OCI-LY7 (cell line): Measurements from ENCODE around the gene CGNL1. TPM values are rescaled to one million over a fixed set of nuclear protein-coding genes. Genes with fewer than 3 reads are reported as not detected.

Experiments used
- BruUV-seq: library from RNA; stranded (reverse); fragments of 400-500 nt; replicated peaks from 2 replicates; lab custom pipeline; 2021; lab: Mats Ljungman, UMichigan
- CTCF ChIA-PET: fragments of 300-600 bp; sonication (Branson Sonifier 250); formaldehyde crosslinking; loops from one replicate; lab custom pipeline; 2022; ENCODE audit warnings: antibody characterized with exemption; ENCODE audit not compliant: unreplicated experiment; lab: Charles Lee
- POLR2A ChIA-PET: fragments of 300-600 bp; sonication (Branson Sonifier 250); formaldehyde crosslinking; loops from one replicate; lab custom pipeline; 2022; ENCODE audit warnings: antibody characterized with exemption; lab: Charles Lee
- DNase-seq: peaks from one replicate; pipeline ENCODE4 v3.0.0-alpha.2; 2015; ENCODE audit warnings: low spot score
- H2AFZ ChIP-seq: fragments of 200-600 bp; sonication (generic), shearing (Covaris generic); 2 replicates; pipeline ENCODE4 v1.6.1; 2014; ENCODE audit warnings: mild to moderate bottlenecking, antibody characterized with exemption, low read length, moderate library complexity
- H3K27ac ChIP-seq: fragments of 200-600 bp; sonication (generic); 2 replicates; pipeline ENCODE4 v1.5.1; 2014; ENCODE audit warnings: mixed run types, low read depth, mild to moderate bottlenecking, moderate library complexity, low read length, inconsistent platforms; ENCODE audit not compliant: poor library complexity, severe bottlenecking
- H3K36me3 ChIP-seq: fragments of 200-600 bp; sonication (generic); 2 replicates; pipeline ENCODE4 v1.6.1; 2014; ENCODE audit warnings: mild to moderate bottlenecking, antibody characterized with exemption, low read length, moderate library complexity, mixed read lengths; ENCODE audit not compliant: insufficient read depth
- H3K4me1 ChIP-seq: fragments of 200-600 bp; sonication (generic); 2 replicates; pipeline ENCODE4 v1.5.1; 2014; ENCODE audit warnings: mild to moderate bottlenecking, low read length; ENCODE audit not compliant: insufficient read depth, poor library complexity, severe bottlenecking
- H3K4me2 ChIP-seq: fragments of 200-600 bp; sonication (generic); 2 replicates; pipeline ENCODE4 v1.6.1; 2014; ENCODE audit warnings: mild to moderate bottlenecking, low read length
- H3K4me3 ChIP-seq: fragments of 200-600 bp; sonication (generic); 2 replicates; pipeline ENCODE4 v1.5.1; 2014; ENCODE audit warnings: mild to moderate bottlenecking, low read depth, low read length; ENCODE audit not compliant: poor library complexity, severe bottlenecking
- H3K79me2 ChIP-seq: fragments of 200-600 bp; sonication (generic); 2 replicates; pipeline ENCODE4 v1.6.1; 2016; ENCODE audit warnings: low read depth, mild to moderate bottlenecking, low read length, moderate library complexity, mixed read lengths; ENCODE audit not compliant: insufficient read depth
- H3K9me2 ChIP-seq: fragments of 200-600 bp; sonication (generic); 2 replicates; pipeline ENCODE4 v1.6.1; 2016; ENCODE audit warnings: mild to moderate bottlenecking, low read length, mixed read lengths; ENCODE audit not compliant: insufficient read depth
- H3K9me3 ChIP-seq: fragments of 200-600 bp; sonication (generic); 2 replicates; pipeline ENCODE4 v1.6.1; 2014; ENCODE audit warnings: mild to moderate bottlenecking, mixed run types, low read length, mixed read lengths
- H4K20me1 ChIP-seq: fragments of 200-600 bp; sonication (generic); 2 replicates; pipeline ENCODE4 v1.6.1; 2014; ENCODE audit warnings: mild to moderate bottlenecking, antibody characterized with exemption, low read length, moderate library complexity, mixed read lengths; ENCODE audit not compliant: insufficient read depth
- EZH2phosphoT487 ChIP-seq: fragments of 200-600 bp; sonication (generic); IDR thresholded peaks from 2 replicates; pipeline ENCODE4 v1.6.1; 2018; ENCODE audit warnings: low read depth, borderline replicate concordance, mild to moderate bottlenecking, mixed run types, antibody characterized with exemption, low read length, moderate library complexity, mixed read lengths
- intact Hi-C: fragments of 100-400 bp; cut with micrococcal nuclease; formaldehyde crosslinking; loops from one replicate; pipeline ENCODE4 v1.10.0; 2022; ENCODE audit not compliant: unreplicated experiment
- total RNA-seq, 2 experiments: library from RNA; depleted of rRNA in 1 of 2; stranded (reverse); fragments of >200 nt in 1 of 2; shearing (Covaris generic) in 1 of 2; gene quantifications; 2 replicates each; pipeline ENCODE4 v1.2.3, GENCODE V29; 2014 to 2022
- TF ChIP-seq, protein P1 (sequence below): fragments of 200-600 bp; sonication (generic); conservative IDR thresholded peaks from 2 replicates; pipeline ENCODE4 v1.5.1; 2014; ENCODE audit warnings: mild to moderate bottlenecking, antibody characterized with exemption, low read length, moderate library complexity, mixed read lengths

Gene CGNL1
- total RNA-seq, 2 experiments from 2014 or later: 0.04 TPM; not detected in 1

DNA sequence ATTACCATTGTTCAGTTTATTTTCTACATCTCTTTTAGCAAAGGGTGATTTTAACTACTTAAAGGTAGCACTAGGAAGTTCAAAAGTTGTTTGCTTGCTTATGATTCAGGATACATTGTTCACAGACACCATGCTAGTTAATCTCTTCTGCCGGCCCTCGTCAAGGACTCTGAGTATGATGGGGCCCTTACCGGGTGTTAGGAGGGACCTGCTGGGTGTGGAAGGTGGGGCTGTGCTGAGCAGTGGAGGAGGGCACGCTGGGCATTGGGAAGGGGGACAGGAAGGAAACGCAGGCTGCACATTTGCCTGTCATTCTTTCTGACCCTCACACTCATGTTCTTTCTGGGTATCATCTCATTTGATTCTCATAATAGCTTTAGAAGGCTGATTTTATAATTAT, 150.3 kb downstream of the CGNL1 start:
- Histone ChIP-seq H3K27ac (no peak overlapping the region), H3K9me3 (no peaks in the 10 kb centered on the region), H3K4me1 (no peaks in the 10 kb centered on the region), H3K4me3 (no peak overlapping the region), H3K4me2 (no peak overlapping the region), H4K20me1 (no peaks in the 10 kb centered on the region), H3K36me3 (no peaks in the 10 kb centered on the region), H3K79me2 (no peaks in the 10 kb centered on the region), H2AFZ (no peak overlapping the region), H3K9me2 (no peaks in the 10 kb centered on the region)
- POLR2A ChIA-PET: no interaction called here
- no TSS peak for BruUV-seq
- intact Hi-C loops: loop anchor here (1.0 to 10.0 kb wide), 2 partner anchors 186 to 1032 kb away; no protein-coding TSS in a partner anchor
- TF ChIP-seq EZH2phosphoT487: no peak
- TF ChIP-seq, protein P1, sequence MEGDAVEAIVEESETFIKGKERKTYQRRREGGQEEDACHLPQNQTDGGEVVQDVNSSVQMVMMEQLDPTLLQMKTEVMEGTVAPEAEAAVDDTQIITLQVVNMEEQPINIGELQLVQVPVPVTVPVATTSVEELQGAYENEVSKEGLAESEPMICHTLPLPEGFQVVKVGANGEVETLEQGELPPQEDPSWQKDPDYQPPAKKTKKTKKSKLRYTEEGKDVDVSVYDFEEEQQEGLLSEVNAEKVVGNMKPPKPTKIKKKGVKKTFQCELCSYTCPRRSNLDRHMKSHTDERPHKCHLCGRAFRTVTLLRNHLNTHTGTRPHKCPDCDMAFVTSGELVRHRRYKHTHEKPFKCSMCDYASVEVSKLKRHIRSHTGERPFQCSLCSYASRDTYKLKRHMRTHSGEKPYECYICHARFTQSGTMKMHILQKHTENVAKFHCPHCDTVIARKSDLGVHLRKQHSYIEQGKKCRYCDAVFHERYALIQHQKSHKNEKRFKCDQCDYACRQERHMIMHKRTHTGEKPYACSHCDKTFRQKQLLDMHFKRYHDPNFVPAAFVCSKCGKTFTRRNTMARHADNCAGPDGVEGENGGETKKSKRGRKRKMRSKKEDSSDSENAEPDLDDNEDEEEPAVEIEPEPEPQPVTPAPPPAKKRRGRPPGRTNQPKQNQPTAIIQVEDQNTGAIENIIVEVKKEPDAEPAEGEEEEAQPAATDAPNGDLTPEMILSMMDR: no peak
- no peak for DNase-seq
- CTCF ChIA-PET: interaction anchor here (2.7 kb wide), 1 partner anchor 186 kb away, joined by 12 read pairs; no protein-coding TSS in a partner anchor

DNA sequence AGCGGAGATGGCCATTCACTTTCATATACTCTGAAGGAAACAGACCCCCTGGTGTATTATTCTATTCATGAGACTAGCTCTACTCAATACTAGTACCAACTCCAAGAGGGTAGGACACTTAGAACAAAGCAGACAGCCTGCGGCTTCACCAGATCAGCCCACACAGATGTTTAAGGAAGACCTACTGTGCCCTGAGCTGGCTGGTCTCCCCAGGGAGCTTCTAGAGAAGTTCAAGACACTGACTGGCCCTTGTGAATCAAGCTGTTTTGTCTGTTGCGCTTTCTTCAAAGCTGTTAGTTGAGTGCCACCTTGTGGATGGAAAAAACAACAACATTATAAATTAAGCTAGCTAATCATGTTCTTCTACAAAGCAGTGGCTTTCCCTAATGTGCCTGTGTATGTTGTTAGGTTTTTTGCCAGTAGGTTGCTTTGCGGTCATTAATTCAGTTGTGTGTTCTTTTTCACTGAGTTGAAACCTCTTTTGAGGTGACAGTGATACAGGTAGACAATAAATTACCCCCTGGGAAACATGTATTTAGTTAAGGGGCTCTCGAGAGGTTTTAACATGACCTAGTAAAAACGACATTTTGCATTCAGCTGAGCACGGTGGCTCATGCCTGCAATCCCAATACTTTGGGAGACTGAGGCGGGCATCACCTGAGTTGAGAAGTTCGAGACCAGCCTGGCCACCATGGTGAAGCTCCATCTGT, 151.2 kb downstream of the CGNL1 start:
- intact Hi-C loops: loop anchor here (1.0 to 10.0 kb wide), 2 partner anchors 187 to 1033 kb away; no protein-coding TSS in a partner anchor
- Histone ChIP-seq H3K9me3 (no peaks in the 10 kb centered on the region), H3K27ac (no peak overlapping the region), H3K36me3 (no peaks in the 10 kb centered on the region), H3K79me2 (no peaks in the 10 kb centered on the region), H3K4me2 (no peak overlapping the region), H2AFZ (no peak overlapping the region), H3K9me2 (no peaks in the 10 kb centered on the region), H3K4me3 (no peak overlapping the region), H4K20me1 (no peaks in the 10 kb centered on the region), H3K4me1 (no peaks in the 10 kb centered on the region)
- BruUV-seq: no TSS peak
- POLR2A ChIA-PET: interaction anchor here (0.6 kb wide), 1 partner anchor 154 kb away, joined by 3 read pairs; no protein-coding TSS in a partner anchor
- TF ChIP-seq, protein P1: peak; percentile 79
- TF ChIP-seq EZH2phosphoT487: no peak
- CTCF ChIA-PET: interaction anchor here (2.7 kb wide), 1 partner anchor 187 kb away, joined by 12 read pairs; no protein-coding TSS in a partner anchor
- DNase-seq: peak; percentile 86
